HCT116 (cell line): ENCODE results near the gene DISP1. TPM values are rescaled to one million over a fixed set of nuclear protein-coding genes. Genes with fewer than 3 reads are reported as not detected.

Experiments
- ATAC-seq: fragments of 200-7000 bp; cut with Tn5 transposase; 2 replicates; pipeline ENCODE4 v1.9.1; 2020; ENCODE audit warnings: mild to moderate bottlenecking, moderate library complexity
- BruUV-seq: library from RNA; stranded (reverse); fragments of 400-500 nt; replicated peaks from 2 replicates; lab custom pipeline; 2021; lab: Mats Ljungman, UMichigan
- CTCF ChIA-PET: fragments of 300-600 bp; sonication (Branson Sonifier 250); formaldehyde crosslinking; loops from one replicate; lab custom pipeline; 2021; ENCODE audit warnings: antibody characterized with exemption; lab: Charles Lee
- POLR2A ChIA-PET: fragments of 300-600, 350-600 bp; sonication (Branson Sonifier 250); formaldehyde crosslinking; loops from one replicate; lab custom pipeline; 2021; ENCODE audit warnings: antibody characterized with exemption; lab: Charles Lee
- RAD21 ChIA-PET, 2 experiments: fragments of 300-600 bp; sonication (Branson Sonifier 250); formaldehyde crosslinking; loops; one replicate each; lab custom pipeline; 2023; ENCODE audit warnings: low total read pairs in 2 of 2; ENCODE audit not compliant: uncharacterized antibody in 2 of 2, unreplicated experiment in 2 of 2, low non-redundant PET in 1 of 2; lab: Charles Lee
- DNase-seq: peaks from one replicate; pipeline ENCODE4 v3.0.0-alpha.2; 2010; ENCODE audit warnings: low read depth, low spot score
- H2AFZ ChIP-seq: fragments of 200-600 bp; shearing (Covaris generic), sonication (generic); 2 replicates; pipeline ENCODE4 v1.6.1; 2017; ENCODE audit warnings: low read depth, mixed run types, mixed read lengths, antibody characterized with exemption, low read length; ENCODE audit not compliant: poor library complexity, severe bottlenecking
- H3K27ac ChIP-seq: 2 replicates; pipeline ENCODE4 v1.5.1; 2012; ENCODE audit warnings: low read depth, low read length
- H3K27me3 ChIP-seq: fragments of 200-600 bp; sonication (generic); 2 replicates; pipeline ENCODE4 v1.6.1; 2016; ENCODE audit warnings: mixed run types, low read length, mixed read lengths; ENCODE audit not compliant: insufficient read depth
- H3K36me3 ChIP-seq, 2 experiments: fragments of 200-500 bp in 1 of 2; fragments of 200-600 bp in 1 of 2; sonication (Bioruptor generic) in 1 of 2; sonication (generic) in 1 of 2; 2 replicates each; pipeline versions ENCODE4 v1.5.1 to v1.6.1; 2014 to 2016; ENCODE audit warnings: low read length in 2 of 2, inconsistent platforms in 1 of 2, mixed read lengths in 1 of 2, mixed run types in 1 of 2; ENCODE audit not compliant: insufficient read depth in 2 of 2, control insufficient read depth in 1 of 2
- H3K4me1 ChIP-seq, 2 experiments: fragments of 200-600 bp in 1 of 2; sonication (generic) in 1 of 2; 2 replicates each; pipeline versions ENCODE4 v1.5.1 to v1.6.1; 2012 to 2017; ENCODE audit warnings: low read length in 2 of 2, inconsistent platforms in 1 of 2, mild to moderate bottlenecking in 1 of 2, mixed read lengths in 1 of 2, mixed run types in 1 of 2, moderate library complexity in 1 of 2; ENCODE audit not compliant: insufficient read depth in 2 of 2, control insufficient read depth in 1 of 2
- H3K4me2 ChIP-seq: fragments of 200-600 bp; sonication (generic); 2 replicates; pipeline ENCODE4 v1.6.1; 2017; ENCODE audit warnings: mixed run types, low read length, mixed read lengths
- H3K4me3 ChIP-seq, 2 experiments: fragments of 200-600 bp in 1 of 2; sonication (generic) in 1 of 2; replicated peaks in 1 of 2; 2 replicates each; pipeline ENCODE4 v1.5.1; 2011 to 2016; ENCODE audit warnings: low read length in 2 of 2, control low read depth in 1 of 2, low read depth in 1 of 2, mild to moderate bottlenecking in 1 of 2, mixed read lengths in 1 of 2, mixed run types in 1 of 2
- H3K79me2 ChIP-seq: fragments of 200-600 bp; sonication (generic); 2 replicates; pipeline ENCODE4 v1.6.1; 2017; ENCODE audit warnings: mild to moderate bottlenecking, mixed run types, low read length, moderate library complexity, mixed read lengths; ENCODE audit not compliant: insufficient read depth
- H3K9ac ChIP-seq: fragments of 200-600 bp; sonication (generic); 2 replicates; pipeline ENCODE4 v1.6.1; 2016; ENCODE audit warnings: low read length, mixed read lengths
- H3K9me2 ChIP-seq: fragments of 200-600 bp; sonication (generic), shearing (Covaris generic); 2 replicates; pipeline ENCODE4 v1.6.1; 2017; ENCODE audit warnings: mixed run types, mild to moderate bottlenecking, moderate library complexity; ENCODE audit not compliant: insufficient read depth
- H3K9me3 ChIP-seq, 2 experiments: fragments of 200-500 bp in 1 of 2; fragments of 200-600 bp in 1 of 2; sonication (Bioruptor generic) in 1 of 2; sonication (generic) in 1 of 2; 2 replicates each; pipeline ENCODE4 v1.6.1; 2014 to 2017; ENCODE audit warnings: low read length in 2 of 2, mixed read lengths in 2 of 2, inconsistent platforms in 1 of 2, low read depth in 1 of 2, mild to moderate bottlenecking in 1 of 2, mixed run types in 1 of 2, moderate library complexity in 1 of 2; ENCODE audit not compliant: control insufficient read depth in 1 of 2, insufficient read depth in 1 of 2
- H4K20me1 ChIP-seq: fragments of 200-600 bp; sonication (generic), shearing (Covaris generic); 2 replicates; pipeline ENCODE4 v1.6.1; 2017; ENCODE audit warnings: mixed run types, mild to moderate bottlenecking, moderate library complexity; ENCODE audit not compliant: insufficient read depth
- CEBPB ChIP-seq: IDR thresholded peaks from 2 replicates; pipeline ENCODE4 v1.6.1; 2012; ENCODE audit warnings: low read depth
- EGR1 ChIP-seq: IDR thresholded peaks from 2 replicates; pipeline ENCODE4 v1.6.1; 2012; ENCODE audit warnings: low read depth
- RAD21 ChIP-seq: IDR thresholded peaks from 2 replicates; pipeline ENCODE4 v1.6.1; 2012; ENCODE audit warnings: low read depth, mild to moderate bottlenecking
- SIN3A ChIP-seq: IDR thresholded peaks from 2 replicates; pipeline ENCODE4 v1.6.1; 2012; ENCODE audit warnings: low read depth
- intact Hi-C: fragments of 100-400 bp; cut with micrococcal nuclease; formaldehyde crosslinking; loops from 2 replicates; pipeline ENCODE4 v1.10.0; 2022
- total RNA-seq: library from RNA; stranded (reverse); gene quantifications from one replicate; pipeline ENCODE4 v1.2.1, GENCODE V29; 2021; ENCODE audit not compliant: unreplicated experiment
- TF ChIP-seq, protein P1 (sequence below): IDR thresholded peaks from 2 replicates; pipeline ENCODE4 v1.6.1; 2012
- TF ChIP-seq, protein P2 (sequence below), 3 experiments: fragments of 200-600 bp in 1 of 3; sonication (generic) in 1 of 3; IDR thresholded peaks in 2 of 3; conservative IDR thresholded peaks in 1 of 3; 2 replicates each; pipeline ENCODE4 v1.5.1; 2012 to 2017; ENCODE audit warnings: low read depth in 2 of 3, low read length in 2 of 3, antibody characterized with exemption in 1 of 3, borderline replicate concordance in 1 of 3, control low read depth in 1 of 3, mild to moderate bottlenecking in 1 of 3, mixed read lengths in 1 of 3, mixed run types in 1 of 3, moderate library complexity in 1 of 3; ENCODE audit not compliant: insufficient read depth in 1 of 3
- TF ChIP-seq, protein P3 (sequence below): IDR thresholded peaks from 2 replicates; pipeline ENCODE4 v1.6.1; 2011; ENCODE audit warnings: mild to moderate bottlenecking, low read length, moderate library complexity; ENCODE audit not compliant: insufficient replicate concordance; ENCODE audit errors: extremely low read depth

DISP1 gene
- total RNA-seq, 1 experiment from 2014 or later, result 4.2 TPM

DNA sequence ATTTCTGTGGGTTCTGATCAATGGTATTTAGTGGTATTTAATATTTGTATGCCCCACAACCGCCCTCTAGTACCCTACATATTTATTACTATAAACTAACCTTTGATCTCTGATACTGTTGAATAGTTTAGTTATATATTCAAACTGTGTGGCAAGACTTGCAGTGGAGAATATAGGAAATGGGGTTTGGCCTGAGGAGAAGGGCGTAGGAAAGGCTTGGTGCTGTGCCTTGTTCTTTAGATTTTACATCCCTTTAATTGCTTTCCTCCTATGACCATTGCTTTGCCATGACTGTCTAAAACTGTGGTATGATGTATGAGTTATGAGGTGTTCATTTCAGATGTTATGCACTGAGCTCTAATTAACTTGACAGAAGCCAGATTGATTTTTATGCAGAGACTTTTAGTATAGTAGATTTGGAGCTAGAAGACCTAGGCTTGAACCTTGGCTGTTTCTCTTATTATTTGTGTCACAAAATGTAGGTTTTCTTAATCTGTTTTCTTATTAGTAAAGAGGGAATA lies 18.6 kb downstream of the DISP1 start:
- no peak overlapping the region for H3K9ac ChIP-seq
- H3K79me2 ChIP-seq, result peaks cover 3% of the 10 kb centered on the region; the same call in 1 of the 2 replicates
- no peaks in the 10 kb centered on the region for H4K20me1 ChIP-seq
- H3K4me2 ChIP-seq, result no peak overlapping the region
- no peak for DNase-seq
- BruUV-seq, result no TSS peak
- TF ChIP-seq, protein P1, sequence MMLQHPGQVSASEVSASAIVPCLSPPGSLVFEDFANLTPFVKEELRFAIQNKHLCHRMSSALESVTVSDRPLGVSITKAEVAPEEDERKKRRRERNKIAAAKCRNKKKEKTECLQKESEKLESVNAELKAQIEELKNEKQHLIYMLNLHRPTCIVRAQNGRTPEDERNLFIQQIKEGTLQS, result no peak
- no peak for TF ChIP-seq EGR1
- no peak for TF ChIP-seq RAD21
- H3K4me3 ChIP-seq, result no peak overlapping the region
- ChIA-PET POLR2A (no interaction called here), CTCF (no interaction called here), RAD21 (no interaction called here)
- no peaks in the 10 kb centered on the region for H3K9me3 ChIP-seq
- no peak overlapping the region for H3K27ac ChIP-seq
- no peak overlapping the region for H2AFZ ChIP-seq
- no peaks in the 10 kb centered on the region for H3K36me3 ChIP-seq
- 0 out of 2 replicates have a peak, but pooled peaks cover 3% of the 10 kb centered on the region for H3K9me2 ChIP-seq
- no peaks in the 10 kb centered on the region for H3K4me1 ChIP-seq
- no peak for ATAC-seq
- intact Hi-C loops, result no loop called here
- no peaks in the 10 kb centered on the region for H3K27me3 ChIP-seq

DNA sequence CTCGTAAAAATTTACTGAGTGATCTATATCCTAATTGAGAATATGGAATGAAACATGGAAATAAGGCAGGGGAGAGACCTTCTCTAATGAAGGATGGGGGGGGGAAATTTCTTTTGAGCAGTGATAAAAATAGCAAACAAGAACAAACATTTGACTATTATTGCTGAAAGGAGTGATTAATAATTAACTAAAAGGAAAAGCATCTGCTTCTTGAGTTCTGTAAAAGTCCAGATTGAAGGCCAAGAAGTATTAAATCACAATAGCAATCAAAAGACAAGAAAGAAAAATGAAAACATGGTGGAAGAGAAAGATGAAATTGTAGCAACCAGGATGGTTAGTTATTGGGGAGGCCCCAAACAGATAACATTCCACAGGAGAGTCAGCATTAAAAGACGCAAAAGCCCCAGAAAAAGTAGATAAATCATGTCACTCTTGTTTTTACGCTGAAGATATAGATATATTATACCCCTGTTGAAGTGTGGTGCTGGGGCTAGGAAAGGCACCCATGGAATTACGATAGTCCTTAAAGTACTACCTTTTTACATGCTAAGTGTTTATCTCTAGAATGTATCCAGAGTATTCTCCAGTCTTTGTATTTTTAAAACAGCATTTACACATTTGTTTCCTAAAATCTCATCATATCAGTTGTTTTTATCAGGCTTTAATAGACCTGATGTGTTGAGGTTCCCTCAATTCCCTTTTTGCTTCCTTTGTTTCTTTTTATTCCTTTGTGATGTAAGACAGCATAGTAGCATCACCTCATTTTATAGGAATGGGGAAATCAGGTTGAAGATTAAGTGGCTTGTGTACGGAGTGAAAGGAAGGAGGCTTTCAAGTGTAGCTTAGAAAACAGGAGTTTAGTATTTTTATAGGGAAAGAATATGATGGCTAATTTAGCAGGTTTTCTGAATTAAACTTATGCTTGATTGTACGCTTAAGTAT lies 28.9 kb downstream of the DISP1 start:
- BruUV-seq, result no TSS peak
- DNase-seq (no peak), ATAC-seq (no peak)
- intact Hi-C loops, result no loop called here
- no peaks in the 10 kb centered on the region for H3K27me3 ChIP-seq
- H3K9me3 ChIP-seq, result no peaks in the 10 kb centered on the region
- H2AFZ ChIP-seq, result no peak overlapping the region
- H3K4me2 ChIP-seq, result no peak overlapping the region
- H3K9ac ChIP-seq, result no peak overlapping the region
- no peaks in the 10 kb centered on the region for H3K79me2 ChIP-seq
- H3K36me3 ChIP-seq, result no peaks in the 10 kb centered on the region
- H3K4me3 ChIP-seq, result no peak overlapping the region
- TF ChIP-seq, protein P2, sequence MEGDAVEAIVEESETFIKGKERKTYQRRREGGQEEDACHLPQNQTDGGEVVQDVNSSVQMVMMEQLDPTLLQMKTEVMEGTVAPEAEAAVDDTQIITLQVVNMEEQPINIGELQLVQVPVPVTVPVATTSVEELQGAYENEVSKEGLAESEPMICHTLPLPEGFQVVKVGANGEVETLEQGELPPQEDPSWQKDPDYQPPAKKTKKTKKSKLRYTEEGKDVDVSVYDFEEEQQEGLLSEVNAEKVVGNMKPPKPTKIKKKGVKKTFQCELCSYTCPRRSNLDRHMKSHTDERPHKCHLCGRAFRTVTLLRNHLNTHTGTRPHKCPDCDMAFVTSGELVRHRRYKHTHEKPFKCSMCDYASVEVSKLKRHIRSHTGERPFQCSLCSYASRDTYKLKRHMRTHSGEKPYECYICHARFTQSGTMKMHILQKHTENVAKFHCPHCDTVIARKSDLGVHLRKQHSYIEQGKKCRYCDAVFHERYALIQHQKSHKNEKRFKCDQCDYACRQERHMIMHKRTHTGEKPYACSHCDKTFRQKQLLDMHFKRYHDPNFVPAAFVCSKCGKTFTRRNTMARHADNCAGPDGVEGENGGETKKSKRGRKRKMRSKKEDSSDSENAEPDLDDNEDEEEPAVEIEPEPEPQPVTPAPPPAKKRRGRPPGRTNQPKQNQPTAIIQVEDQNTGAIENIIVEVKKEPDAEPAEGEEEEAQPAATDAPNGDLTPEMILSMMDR (IDR thresholded peaks at IDR 0.05 in 2 of 3, conservative IDR thresholded peaks at IDR 0.05 in 1 of 3; ENCODE audit: borderline replicate concordance in 1 of 3, insufficient read depth in 1 of 3, low read depth in 2 of 3, low read length in 2 of 3), result no peak
- no peak for TF ChIP-seq SIN3A
- no peak for TF ChIP-seq CEBPB
- TF ChIP-seq, protein P3, sequence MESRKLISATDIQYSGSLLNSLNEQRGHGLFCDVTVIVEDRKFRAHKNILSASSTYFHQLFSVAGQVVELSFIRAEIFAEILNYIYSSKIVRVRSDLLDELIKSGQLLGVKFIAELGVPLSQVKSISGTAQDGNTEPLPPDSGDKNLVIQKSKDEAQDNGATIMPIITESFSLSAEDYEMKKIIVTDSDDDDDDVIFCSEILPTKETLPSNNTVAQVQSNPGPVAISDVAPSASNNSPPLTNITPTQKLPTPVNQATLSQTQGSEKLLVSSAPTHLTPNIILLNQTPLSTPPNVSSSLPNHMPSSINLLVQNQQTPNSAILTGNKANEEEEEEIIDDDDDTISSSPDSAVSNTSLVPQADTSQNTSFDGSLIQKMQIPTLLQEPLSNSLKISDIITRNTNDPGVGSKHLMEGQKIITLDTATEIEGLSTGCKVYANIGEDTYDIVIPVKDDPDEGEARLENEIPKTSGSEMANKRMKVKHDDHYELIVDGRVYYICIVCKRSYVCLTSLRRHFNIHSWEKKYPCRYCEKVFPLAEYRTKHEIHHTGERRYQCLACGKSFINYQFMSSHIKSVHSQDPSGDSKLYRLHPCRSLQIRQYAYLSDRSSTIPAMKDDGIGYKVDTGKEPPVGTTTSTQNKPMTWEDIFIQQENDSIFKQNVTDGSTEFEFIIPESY, result no peak
- no peaks in the 10 kb centered on the region for H3K9me2 ChIP-seq
- no peaks in the 10 kb centered on the region for H3K4me1 ChIP-seq
- CTCF ChIA-PET, result no interaction called here
- no peak overlapping the region for H3K27ac ChIP-seq
- RAD21 ChIA-PET, result no interaction called here
- H4K20me1 ChIP-seq, result no peaks in the 10 kb centered on the region
- POLR2A ChIA-PET, result no interaction called here
